Retinal pigment epithelial cell (primary cell): Measurements from ENCODE around the gene PON3.
A peak's percentile ranks its signal among the peaks of the same experiment; 100 is the strongest.

ENCODE experiments used
- DNase-seq: peaks from one replicate; pipeline ENCODE4 v3.0.0-alpha.2; 2010; ENCODE audit warnings: low read depth
- H3K4me3 ChIP-seq: 2 replicates; pipeline ENCODE4 v1.5.1; 2011; ENCODE audit warnings: mild to moderate bottlenecking, low read length, control low read depth, moderate library complexity
- TF ChIP-seq, protein P1 (sequence below): conservative IDR thresholded peaks from 2 replicates; pipeline ENCODE4 v1.5.1; 2011; ENCODE audit warnings: low read depth, low read length, control low read depth, inconsistent platforms

Gene PON3

DNA sequence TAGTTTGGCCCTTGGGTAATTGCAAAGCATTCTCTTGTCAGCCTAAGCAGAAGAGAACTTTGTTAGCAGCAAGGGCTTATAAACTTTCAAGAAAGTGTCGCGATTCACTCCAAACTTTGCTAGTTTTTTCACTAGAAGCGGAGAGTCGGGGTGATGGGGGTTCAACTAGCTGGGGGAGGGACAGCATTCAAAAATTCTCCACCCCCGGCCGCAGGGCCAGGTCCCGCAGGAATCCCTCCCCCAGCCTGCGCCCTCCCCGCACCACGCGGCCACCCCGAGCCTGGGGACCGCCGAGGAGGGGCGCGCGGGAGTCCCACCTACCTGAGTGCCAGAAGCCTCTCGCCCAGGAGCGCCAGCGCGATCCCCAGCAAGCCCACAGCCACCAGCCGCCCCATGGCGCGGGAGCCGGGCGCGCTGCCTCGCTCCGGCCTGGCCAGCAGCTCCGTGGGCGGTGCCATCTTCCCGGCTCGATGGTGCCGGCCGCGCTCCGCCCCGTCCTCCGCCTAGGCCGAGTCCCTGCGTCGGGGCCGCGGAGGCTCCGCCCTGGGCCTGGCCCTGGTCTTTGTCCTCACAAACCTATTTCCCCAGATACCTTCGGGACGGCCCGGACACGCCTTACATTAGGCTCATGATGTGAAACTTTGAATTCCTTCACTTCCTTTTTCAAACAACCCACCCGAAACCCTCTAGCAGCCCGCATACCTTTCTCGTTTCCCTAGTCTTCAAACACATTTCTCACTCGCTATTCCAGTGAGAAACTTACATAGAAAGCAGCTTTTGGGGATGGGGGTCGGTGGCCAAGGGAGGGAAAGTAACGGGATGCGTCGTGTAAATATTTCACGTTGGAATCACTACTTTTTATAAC lies 38.6 kb upstream of the PON3 start, which contains the start of gene PON2:
Gene PON2 (minus strand): TSS at position 472 of the 865 bp plus-strand sequence. CDS start 77 bp downstream, at position 395.
- peak within 1 kb of the TSS; percentile 56 for H3K4me3 ChIP-seq
- DNase-seq: peak; percentile 37
- TF ChIP-seq, protein P1, sequence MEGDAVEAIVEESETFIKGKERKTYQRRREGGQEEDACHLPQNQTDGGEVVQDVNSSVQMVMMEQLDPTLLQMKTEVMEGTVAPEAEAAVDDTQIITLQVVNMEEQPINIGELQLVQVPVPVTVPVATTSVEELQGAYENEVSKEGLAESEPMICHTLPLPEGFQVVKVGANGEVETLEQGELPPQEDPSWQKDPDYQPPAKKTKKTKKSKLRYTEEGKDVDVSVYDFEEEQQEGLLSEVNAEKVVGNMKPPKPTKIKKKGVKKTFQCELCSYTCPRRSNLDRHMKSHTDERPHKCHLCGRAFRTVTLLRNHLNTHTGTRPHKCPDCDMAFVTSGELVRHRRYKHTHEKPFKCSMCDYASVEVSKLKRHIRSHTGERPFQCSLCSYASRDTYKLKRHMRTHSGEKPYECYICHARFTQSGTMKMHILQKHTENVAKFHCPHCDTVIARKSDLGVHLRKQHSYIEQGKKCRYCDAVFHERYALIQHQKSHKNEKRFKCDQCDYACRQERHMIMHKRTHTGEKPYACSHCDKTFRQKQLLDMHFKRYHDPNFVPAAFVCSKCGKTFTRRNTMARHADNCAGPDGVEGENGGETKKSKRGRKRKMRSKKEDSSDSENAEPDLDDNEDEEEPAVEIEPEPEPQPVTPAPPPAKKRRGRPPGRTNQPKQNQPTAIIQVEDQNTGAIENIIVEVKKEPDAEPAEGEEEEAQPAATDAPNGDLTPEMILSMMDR: no peak

DNA sequence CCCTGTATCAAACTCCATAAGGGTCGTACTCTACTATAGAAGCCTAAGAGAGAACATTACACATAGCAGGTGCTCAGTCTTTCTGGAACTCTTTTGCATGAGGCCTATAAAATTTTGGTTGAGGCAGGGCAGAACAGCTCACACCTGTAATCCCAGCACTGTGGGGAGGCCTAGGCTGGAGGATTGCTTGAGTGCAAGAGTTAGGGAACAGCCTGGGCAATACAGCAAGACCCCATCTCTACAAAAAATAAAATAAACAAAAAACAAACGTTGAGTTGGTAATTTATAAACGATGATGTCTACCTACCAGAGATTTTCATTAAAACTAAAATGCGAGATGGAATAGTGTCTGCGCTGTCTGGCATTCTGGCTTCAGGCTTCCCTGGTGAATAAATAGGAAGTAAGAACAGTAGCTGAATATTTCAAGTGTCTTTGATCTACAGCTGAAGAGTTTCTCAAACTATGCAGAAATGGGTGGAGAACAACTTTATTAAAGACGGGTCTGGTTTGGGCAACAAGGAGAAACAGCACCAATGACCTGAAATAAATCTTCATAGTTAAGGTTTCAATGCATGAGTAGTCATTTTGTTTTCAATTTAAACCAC lies 37.9 kb upstream of the PON3 start:
- TF ChIP-seq, protein P1: no peak
- H3K4me3 ChIP-seq: peak overlapping the region; percentile 56
- no peak for DNase-seq

DNA sequence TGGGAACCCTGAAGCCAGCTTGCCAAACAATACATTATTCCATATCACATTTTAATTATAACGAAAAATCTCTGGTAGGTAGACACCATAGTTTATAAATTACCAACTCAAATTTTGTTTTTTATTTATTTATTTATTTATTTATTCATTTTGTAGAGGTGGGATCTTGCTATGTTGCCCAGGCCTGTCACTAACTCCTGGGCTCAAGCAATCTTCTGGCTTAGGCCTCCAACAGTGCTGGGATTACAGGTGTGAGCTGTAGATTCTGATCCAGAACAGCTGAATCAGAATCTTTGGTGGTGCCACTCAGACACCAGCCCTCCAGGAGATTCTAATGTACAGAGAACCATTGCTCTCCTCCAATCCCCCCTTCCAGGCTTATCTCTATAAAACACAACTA lies 37.0 kb upstream of the PON3 start:
- H3K4me3 ChIP-seq: no peak overlapping the region
- TF ChIP-seq, protein P1: no peak
- DNase-seq: no peak

DNA sequence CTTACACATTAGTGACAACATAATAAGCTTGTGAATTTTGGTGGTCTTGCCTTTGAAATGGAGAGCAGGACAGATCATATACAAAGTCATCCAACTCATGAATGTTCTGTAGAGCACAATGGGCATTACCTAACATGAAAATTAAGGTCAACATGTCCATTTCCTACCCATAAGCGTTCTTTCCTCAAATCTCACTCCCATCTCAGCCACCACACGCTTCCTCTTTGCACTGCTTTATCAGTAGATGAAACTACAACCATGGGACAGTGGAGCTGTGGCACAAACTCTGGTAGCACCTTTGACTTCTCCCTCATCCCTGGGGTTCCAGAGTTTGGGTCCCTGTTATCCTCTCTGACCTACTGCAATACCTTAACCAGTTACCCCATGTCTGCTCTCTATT lies 36.4 kb upstream of the PON3 start:
- H3K4me3 ChIP-seq: no peak overlapping the region
- TF ChIP-seq, protein P1: no peak
- no peak for DNase-seq

DNA sequence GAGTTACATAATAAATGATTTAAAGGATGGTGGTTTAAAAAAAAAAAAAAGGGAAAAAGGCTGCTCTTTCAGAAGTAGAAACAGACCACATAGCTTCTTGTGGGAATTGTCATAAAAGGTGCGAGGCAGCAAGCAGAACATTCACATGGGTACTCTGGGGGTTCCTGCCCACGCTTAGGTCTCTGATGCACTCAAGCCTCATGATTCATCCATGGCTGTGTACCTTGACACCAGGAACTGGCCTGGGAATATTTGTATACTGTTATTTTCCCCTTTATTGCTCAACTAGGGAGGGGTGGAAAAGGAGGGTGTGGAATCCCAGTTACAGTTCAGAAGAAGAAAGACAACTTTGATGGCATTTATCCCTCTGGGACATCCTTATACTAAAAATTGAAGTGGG lies 34.7 kb upstream of the PON3 start:
- DNase-seq: no peak
- H3K4me3 ChIP-seq: no peak overlapping the region
- TF ChIP-seq, protein P1: no peak

DNA sequence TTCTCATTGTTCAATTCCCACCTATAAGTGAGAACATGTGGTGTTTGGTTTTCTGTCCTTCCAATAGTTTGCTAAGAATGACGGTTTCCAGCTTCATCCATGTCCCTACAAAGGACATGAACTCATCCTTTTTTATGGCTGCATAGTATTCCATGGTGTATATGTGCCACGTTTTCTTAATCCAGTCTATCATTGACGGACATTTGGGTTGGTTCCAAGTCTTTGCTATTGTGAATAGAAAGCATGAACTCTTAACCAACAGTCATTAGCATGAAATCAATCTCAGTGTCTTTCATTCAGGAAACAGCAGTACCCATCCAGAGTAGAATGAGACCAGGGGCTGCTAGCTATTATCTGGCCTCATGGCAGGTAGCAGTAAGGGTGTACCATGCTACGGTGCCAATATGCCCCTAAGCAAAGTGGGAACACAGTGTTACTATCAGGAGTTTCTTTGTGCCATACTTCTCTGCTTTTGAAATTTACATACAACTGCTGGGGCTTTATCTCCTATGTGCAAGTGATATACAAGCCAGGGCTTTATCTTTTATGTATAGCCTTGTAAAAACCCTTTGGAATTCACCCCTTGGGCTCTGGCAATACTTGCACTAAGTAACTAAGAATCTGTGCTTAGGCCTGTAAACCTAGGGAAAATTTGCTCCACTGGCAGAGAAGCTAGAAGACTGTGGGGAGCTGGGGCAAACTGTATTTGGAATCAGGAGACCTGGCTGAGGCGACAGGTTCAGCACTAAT lies 33.2 kb upstream of the PON3 start:
- TF ChIP-seq, protein P1: no peak
- DNase-seq: no peak
- no peak overlapping the region for H3K4me3 ChIP-seq
